ENCODE results near the gene SMPD3. TPM values are rescaled to one million over a fixed set of nuclear protein-coding genes. Genes with fewer than 3 reads are reported as not detected.

SMPD3 gene
- total RNA-seq, 1 experiment from 2014 or later: 0.70 TPM

DNA sequence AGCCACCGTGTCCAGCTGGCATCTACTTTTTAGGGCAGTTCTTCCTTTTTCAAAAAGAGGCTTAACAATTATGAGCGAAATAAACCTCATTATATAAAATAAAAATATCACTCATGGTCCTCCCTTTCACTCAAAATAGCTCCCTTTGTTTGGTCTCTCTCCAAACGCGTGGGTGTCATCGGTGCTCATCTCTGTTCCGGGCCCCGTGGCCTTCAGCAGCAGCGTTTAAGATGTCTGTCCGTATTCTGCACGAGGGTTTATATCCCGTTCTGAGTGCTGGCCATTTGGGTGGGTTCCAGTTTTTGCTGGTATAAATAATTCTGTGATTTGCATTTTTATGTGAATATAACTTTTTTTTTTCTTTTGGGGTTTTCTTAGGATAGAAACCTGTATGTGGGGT lies 104.1 kb downstream of the SMPD3 start:
- H3K56ac ChIP-seq (ENCODE audit: insufficient read length, low read depth, low read length): no peak overlapping the region
- H4K8ac ChIP-seq (replicated peaks; ENCODE audit: insufficient read length, low read depth, low read length): no peak overlapping the region
- H3K23me2 ChIP-seq (ENCODE audit: insufficient read length, low read depth, low read length, poor library complexity, severe bottlenecking): no peaks in the 10 kb centered on the region
- no peak overlapping the region for H4K5ac ChIP-seq (ENCODE audit: insufficient read length, low read depth, low read length)
- H3K4me1 ChIP-seq (ENCODE audit: insufficient read depth, low read length): no peaks in the 10 kb centered on the region
- no peak for DNase-seq
- no peaks in the 10 kb centered on the region for H3K27me3 ChIP-seq (ENCODE audit: insufficient read depth, low read length)
- no peaks in the 10 kb centered on the region for H3K79me1 ChIP-seq (ENCODE audit: insufficient read depth, low read depth, low read length, poor library complexity, severe bottlenecking)
- H3K27me3 Mint-ChIP-seq (ENCODE audit: low read depth): no peaks in the 10 kb centered on the region
- no peak overlapping the region for H2BK12ac ChIP-seq (ENCODE audit: insufficient read length, low read depth, low read length)
- no peak overlapping the region for H3K4me3 Mint-ChIP-seq
- no peaks in the 10 kb centered on the region for H3K9me3 ChIP-seq (ENCODE audit: control insufficient read depth, low read depth, low read length)
- no peak overlapping the region for H2BK5ac ChIP-seq (ENCODE audit: insufficient read length, low read length)
- no peak overlapping the region for H3K23ac ChIP-seq (ENCODE audit: insufficient read length, low read depth, low read length)
- H2BK15ac ChIP-seq (ENCODE audit: low read depth, low read length): no peak overlapping the region
- no peak overlapping the region for H4K91ac ChIP-seq (ENCODE audit: insufficient read length, low read depth, low read length)
- H3K36me3 Mint-ChIP-seq (ENCODE audit: insufficient read depth in 1 of 3, low read depth in 3 of 3): peaks cover 31 to 84% (median 74%) of the 10 kb centered on the region in 3 experiments; a peak in 6 of 7 replicates
- no peak overlapping the region for H3K27ac Mint-ChIP-seq
- H3K9me3 Mint-ChIP-seq: no peaks in the 10 kb centered on the region; a peak in 1 of 5 replicates
- H3K27ac ChIP-seq (ENCODE audit: insufficient read length, low read depth, low read length): no peak overlapping the region
- no peaks in the 10 kb centered on the region for H3K79me2 ChIP-seq (ENCODE audit: insufficient read depth, low read length)
- H2BK20ac ChIP-seq (ENCODE audit: low read depth, low read length, poor library complexity, severe bottlenecking): no peak overlapping the region
- no peak overlapping the region for H3K4me2 ChIP-seq (ENCODE audit: insufficient read depth, insufficient read length, low read length)
- peaks cover 3% of the 10 kb centered on the region for H4K20me1 ChIP-seq (ENCODE audit: control insufficient read depth, insufficient read depth, insufficient read length)
- H2AFZ ChIP-seq (ENCODE audit: low read length): no peak overlapping the region
- TF ChIP-seq, protein P1, sequence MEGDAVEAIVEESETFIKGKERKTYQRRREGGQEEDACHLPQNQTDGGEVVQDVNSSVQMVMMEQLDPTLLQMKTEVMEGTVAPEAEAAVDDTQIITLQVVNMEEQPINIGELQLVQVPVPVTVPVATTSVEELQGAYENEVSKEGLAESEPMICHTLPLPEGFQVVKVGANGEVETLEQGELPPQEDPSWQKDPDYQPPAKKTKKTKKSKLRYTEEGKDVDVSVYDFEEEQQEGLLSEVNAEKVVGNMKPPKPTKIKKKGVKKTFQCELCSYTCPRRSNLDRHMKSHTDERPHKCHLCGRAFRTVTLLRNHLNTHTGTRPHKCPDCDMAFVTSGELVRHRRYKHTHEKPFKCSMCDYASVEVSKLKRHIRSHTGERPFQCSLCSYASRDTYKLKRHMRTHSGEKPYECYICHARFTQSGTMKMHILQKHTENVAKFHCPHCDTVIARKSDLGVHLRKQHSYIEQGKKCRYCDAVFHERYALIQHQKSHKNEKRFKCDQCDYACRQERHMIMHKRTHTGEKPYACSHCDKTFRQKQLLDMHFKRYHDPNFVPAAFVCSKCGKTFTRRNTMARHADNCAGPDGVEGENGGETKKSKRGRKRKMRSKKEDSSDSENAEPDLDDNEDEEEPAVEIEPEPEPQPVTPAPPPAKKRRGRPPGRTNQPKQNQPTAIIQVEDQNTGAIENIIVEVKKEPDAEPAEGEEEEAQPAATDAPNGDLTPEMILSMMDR (conservative IDR thresholded peaks at IDR 0.05): no peak
- H3K4me1 Mint-ChIP-seq: peaks cover 5 to 8% of the 10 kb centered on the region in 2 experiments
- no peak overlapping the region for H2BK120ac ChIP-seq (ENCODE audit: low read depth, low read length, poor library complexity, severe bottlenecking)
- H3K14ac ChIP-seq (ENCODE audit: insufficient read depth, low read length): no peak overlapping the region
- no peak overlapping the region for H2AK5ac ChIP-seq (ENCODE audit: insufficient read length, low read length)
- H3K18ac ChIP-seq (ENCODE audit: insufficient read length, low read depth, low read length): no peak overlapping the region
- H3K9ac ChIP-seq (ENCODE audit: extremely low read depth, insufficient read length, low read length): no peak overlapping the region
- H3K4ac ChIP-seq (ENCODE audit: low read depth, low read length): no peak overlapping the region
- WGBS (ENCODE audit: extremely low coverage, insufficient read length, low lambda C conversion rate): no CpG with 5 or more reads among the region's 11 CpGs
- H3T11ph ChIP-seq (ENCODE audit: low read length): no peak overlapping the region
